ENCODE measurements around the gene GRAMD4. TPM values are rescaled to one million over a fixed set of nuclear protein-coding genes. Genes with fewer than 3 reads are reported as not detected.

Gene GRAMD4
- polyA plus RNA-seq, 1 donor = 13.7 TPM

- no peak for DNase-seq (ENCODE audit: low read depth)
Observed at GRCh38 chr22:46655861-46656608, 35.8 kb downstream of the GRAMD4 start.

GRCh38 chr22:46656856-46657654 lies 36.9 kb downstream of the GRAMD4 start:
- no peak for DNase-seq (ENCODE audit: low read depth)

GRCh38 chr22:46657655-46657953 lies 37.4 kb downstream of the GRAMD4 start:
- no peak for DNase-seq (ENCODE audit: low read depth)

GRCh38 chr22:46657996-46658947 lies 38.1 kb downstream of the GRAMD4 start:
- DNase-seq (ENCODE audit: low read depth) = no peak

GRCh38 chr22:46659059-46659790 lies 39.0 kb downstream of the GRAMD4 start:
- no peak for DNase-seq (ENCODE audit: low read depth)

- no peak for DNase-seq (ENCODE audit: low read depth)
Observed at GRCh38 chr22:46659791-46660186, 39.6 kb downstream of the GRAMD4 start.

- DNase-seq (ENCODE audit: low read depth) = no peak
Observed at GRCh38 chr22:46660604-46661201, 40.5 kb downstream of the GRAMD4 start.

GRCh38 chr22:46661221-46661851 lies 41.1 kb downstream of the GRAMD4 start:
- no peak for DNase-seq (ENCODE audit: low read depth)

- no peak for DNase-seq (ENCODE audit: low read depth)
Observed at GRCh38 chr22:46662226-46662625, 42.0 kb downstream of the GRAMD4 start.

GRCh38 chr22:46663001-46663400 lies 42.8 kb downstream of the GRAMD4 start:
- no peak for DNase-seq (ENCODE audit: low read depth)

GRCh38 chr22:46663436-46664100 lies 43.4 kb downstream of the GRAMD4 start:
- DNase-seq (ENCODE audit: low read depth) = no peak

- DNase-seq (ENCODE audit: low read depth) = no peak
Observed at GRCh38 chr22:46664301-46664855, 44.2 kb downstream of the GRAMD4 start.

- no peak for DNase-seq (ENCODE audit: low read depth)
Observed at GRCh38 chr22:46665151-46665695, 45.0 kb downstream of the GRAMD4 start.

GRCh38 chr22:46665751-46666280 lies 45.6 kb downstream of the GRAMD4 start:
- DNase-seq (ENCODE audit: low read depth) = no peak

GRCh38 chr22:46666577-46667244 lies 46.5 kb downstream of the GRAMD4 start:
- no peak for DNase-seq (ENCODE audit: low read depth)

- no peak for DNase-seq (ENCODE audit: low read depth)
Observed at GRCh38 chr22:46667245-46667623, 47.0 kb downstream of the GRAMD4 start.

GRCh38 chr22:46668116-46668515 lies 47.9 kb downstream of the GRAMD4 start:
- DNase-seq (ENCODE audit: low read depth) = no peak

GRCh38 chr22:46669201-46669600 lies 49.0 kb downstream of the GRAMD4 start:
- DNase-seq (ENCODE audit: low read depth) = no peak
